Natural killer cell (primary cell): ENCODE results near the gene TGM2. TPM values are rescaled to one million over a fixed set of nuclear protein-coding genes. Genes with fewer than 3 reads are reported as not detected.

Source experiments
- ATAC-seq, 3 donors: fragments of 150-1000 bp in 2 of 3; fragments of 200-7000 bp in 1 of 3; cut with Tn5 transposase; 1 replicate in 1 of 3; 2 replicates in 2 of 3; pipeline ENCODE4 v1.10.0; 2021; ENCODE audit warnings: mild to moderate bottlenecking in 2 of 3, moderate library complexity in 2 of 3
- DNase-seq, 2 donors: peaks; one replicate each; pipeline versions ENCODE4 v3.0.0 to v3.0.0-alpha.2; 2013 to 2021; ENCODE audit warnings: mixed read lengths in 1 of 2
- H3K27ac ChIP-seq: one replicate; pipeline ENCODE4 v1.5.1; 2013; ENCODE audit warnings: mild to moderate bottlenecking, low read length
- H3K27me3 ChIP-seq: one replicate; pipeline ENCODE4 v1.6.1; 2013; ENCODE audit warnings: low read length; ENCODE audit not compliant: control insufficient read depth, insufficient read depth
- H3K36me3 ChIP-seq: one replicate; pipeline ENCODE4 v1.6.1; 2013; ENCODE audit warnings: low read length; ENCODE audit not compliant: control insufficient read depth, insufficient read depth
- H3K4me1 ChIP-seq: one replicate; pipeline ENCODE4 v1.6.1; 2013; ENCODE audit warnings: low read length; ENCODE audit not compliant: control insufficient read depth, insufficient read depth
- H3K4me3 ChIP-seq: one replicate; pipeline ENCODE4 v1.5.1; 2013; ENCODE audit warnings: low read length
- H3K9me3 ChIP-seq: one replicate; pipeline ENCODE4 v1.6.1; 2013; ENCODE audit warnings: low read length; ENCODE audit not compliant: control insufficient read depth, insufficient read depth
- H3K27ac Mint-ChIP-seq, 2 donors: one replicate each; pipeline ENCODE4 v1.8.0; 2022; ENCODE audit warnings: mild to moderate bottlenecking in 2 of 2, mixed read lengths in 2 of 2, moderate library complexity in 1 of 2
- H3K27me3 Mint-ChIP-seq, 2 donors: one replicate each; pipeline ENCODE4 v1.8.0; 2022; ENCODE audit warnings: low read depth in 2 of 2, mixed read lengths in 2 of 2
- H3K36me3 Mint-ChIP-seq: one replicate; pipeline ENCODE4 v1.8.0; 2022; ENCODE audit warnings: mixed read lengths
- H3K4me1 Mint-ChIP-seq, 2 donors: one replicate each; pipeline ENCODE4 v1.8.0; 2022; ENCODE audit warnings: mixed read lengths in 2 of 2
- H3K4me3 Mint-ChIP-seq: one replicate; pipeline ENCODE4 v1.8.0; 2022; ENCODE audit warnings: mild to moderate bottlenecking, moderate library complexity, mixed read lengths
- H3K9me3 Mint-ChIP-seq, 2 donors: one replicate each; pipeline ENCODE4 v1.8.0; 2022; ENCODE audit warnings: mixed read lengths in 2 of 2
- WGBS: methylation state at CpG from one replicate; pipeline ENCODE4 v1.1.7; 2013; ENCODE audit warnings: missing lambda C conversion rate; ENCODE audit not compliant: insufficient coverage; 5-methylcytosine and 5-hydroxymethylcytosine counted together
- intact Hi-C: fragments of 100-400 bp; cut with micrococcal nuclease; formaldehyde crosslinking; loops from one replicate; pipeline ENCODE4 v1.14.2; 2022
- total RNA-seq, 4 donors: library from RNA; stranded (reverse); fragments of 120-200 nt in 1 of 4; gene quantifications; one replicate each; pipeline versions ENCODE4 v1.2.3 to v1.2.4, GENCODE V29; 2013 to 2022
- TF ChIP-seq, protein P1 (sequence below): fragments of 200-600 bp; IDR thresholded peaks from one replicate; pipeline ENCODE4 v1.8.0; 2022; ENCODE audit warnings: antibody characterized with exemption

Gene TGM2
- total RNA-seq, 3 donors from 2014 or later (not counting 1 experiment from before 2014, with no cell fraction given): 0.33 TPM; not detected in 1

DNA sequence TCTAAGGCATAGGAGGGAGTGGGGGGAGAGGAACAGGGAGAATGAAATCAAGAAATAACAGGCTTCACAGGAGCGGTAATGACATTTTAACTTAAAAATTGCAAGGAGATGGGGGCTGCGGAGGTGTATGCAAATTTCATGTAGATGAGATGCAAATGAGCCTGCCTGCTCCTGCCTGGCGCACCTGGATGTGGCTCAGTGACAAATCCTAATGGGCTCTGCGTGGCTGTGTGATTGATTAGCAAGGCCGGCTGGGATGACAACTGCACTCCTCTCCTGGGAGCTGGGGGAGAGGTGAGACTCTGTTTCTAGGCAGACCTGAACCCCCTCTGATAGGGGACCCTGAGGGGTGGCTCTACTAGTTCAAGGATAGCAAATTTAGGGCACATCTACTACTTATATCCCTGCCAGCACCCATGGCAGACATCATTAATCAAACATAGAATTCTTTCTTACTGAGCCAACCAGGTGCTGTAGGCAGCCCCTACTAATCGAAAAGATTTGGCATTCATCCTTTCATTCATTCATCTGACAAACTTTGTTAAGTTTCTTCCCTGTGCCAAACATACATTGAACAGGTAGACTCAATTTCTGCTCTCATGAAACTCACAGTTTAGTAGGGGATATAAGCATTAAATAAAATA is 38.4 kb upstream of the TGM2 start:
- WGBS: 92% methylated on average over 5 of the region's 6 CpGs
- Histone ChIP-seq H3K9me3 (no peaks in the 10 kb centered on the region), H3K4me3 (no peak overlapping the region), H3K27me3 (no peaks in the 10 kb centered on the region), H3K4me1 (no peaks in the 10 kb centered on the region), H3K27ac (no peak overlapping the region), H3K36me3 (no peaks in the 10 kb centered on the region)
- no peak overlapping the region for H3K4me3 Mint-ChIP-seq
- H3K27ac Mint-ChIP-seq: no peak overlapping the region
- DNase-seq: no peak
- TF ChIP-seq, protein P1, sequence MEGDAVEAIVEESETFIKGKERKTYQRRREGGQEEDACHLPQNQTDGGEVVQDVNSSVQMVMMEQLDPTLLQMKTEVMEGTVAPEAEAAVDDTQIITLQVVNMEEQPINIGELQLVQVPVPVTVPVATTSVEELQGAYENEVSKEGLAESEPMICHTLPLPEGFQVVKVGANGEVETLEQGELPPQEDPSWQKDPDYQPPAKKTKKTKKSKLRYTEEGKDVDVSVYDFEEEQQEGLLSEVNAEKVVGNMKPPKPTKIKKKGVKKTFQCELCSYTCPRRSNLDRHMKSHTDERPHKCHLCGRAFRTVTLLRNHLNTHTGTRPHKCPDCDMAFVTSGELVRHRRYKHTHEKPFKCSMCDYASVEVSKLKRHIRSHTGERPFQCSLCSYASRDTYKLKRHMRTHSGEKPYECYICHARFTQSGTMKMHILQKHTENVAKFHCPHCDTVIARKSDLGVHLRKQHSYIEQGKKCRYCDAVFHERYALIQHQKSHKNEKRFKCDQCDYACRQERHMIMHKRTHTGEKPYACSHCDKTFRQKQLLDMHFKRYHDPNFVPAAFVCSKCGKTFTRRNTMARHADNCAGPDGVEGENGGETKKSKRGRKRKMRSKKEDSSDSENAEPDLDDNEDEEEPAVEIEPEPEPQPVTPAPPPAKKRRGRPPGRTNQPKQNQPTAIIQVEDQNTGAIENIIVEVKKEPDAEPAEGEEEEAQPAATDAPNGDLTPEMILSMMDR: no peak
- ATAC-seq: no peak
- H3K27me3 Mint-ChIP-seq: peaks cover 3 to 16% of the 10 kb centered on the region in 2 donors
- no peaks in the 10 kb centered on the region for H3K9me3 Mint-ChIP-seq
- no peaks in the 10 kb centered on the region for H3K4me1 Mint-ChIP-seq
- intact Hi-C loops: no loop called here
- no peaks in the 10 kb centered on the region for H3K36me3 Mint-ChIP-seq

DNA sequence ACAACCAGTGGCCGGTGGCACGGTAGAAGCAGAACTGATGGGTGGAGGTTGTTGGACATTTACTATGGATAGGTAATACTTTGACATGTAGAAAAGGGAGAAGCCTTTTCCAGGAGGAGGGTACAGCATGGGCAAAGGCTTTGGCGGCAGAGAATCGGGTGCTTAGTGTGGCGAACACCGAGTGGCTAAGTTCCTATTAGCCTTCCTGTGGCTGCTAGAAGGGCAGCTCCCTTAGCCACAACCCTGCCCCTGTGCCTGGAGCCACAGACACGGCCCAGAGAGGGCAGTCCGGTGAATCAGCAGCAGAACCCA is 37.9 kb upstream of the TGM2 start:
- Histone ChIP-seq H3K27me3 (no peaks in the 10 kb centered on the region), H3K9me3 (no peaks in the 10 kb centered on the region), H3K4me1 (no peaks in the 10 kb centered on the region), H3K27ac (no peak overlapping the region), H3K4me3 (no peak overlapping the region), H3K36me3 (no peaks in the 10 kb centered on the region)
- Mint-ChIP-seq H3K27ac (no peak overlapping the region), H3K4me1 (no peaks in the 10 kb centered on the region), H3K36me3 (no peaks in the 10 kb centered on the region), H3K27me3 (peaks cover 0 to 12% of the 10 kb centered on the region in 2 donors), H3K9me3 (no peaks in the 10 kb centered on the region), H3K4me3 (no peak overlapping the region)
- WGBS: 85% methylated on average over 7 of the region's 8 CpGs
- TF ChIP-seq, protein P1: no peak
- ATAC-seq (no peak), DNase-seq (no peak)
- intact Hi-C loops: no loop called here

DNA sequence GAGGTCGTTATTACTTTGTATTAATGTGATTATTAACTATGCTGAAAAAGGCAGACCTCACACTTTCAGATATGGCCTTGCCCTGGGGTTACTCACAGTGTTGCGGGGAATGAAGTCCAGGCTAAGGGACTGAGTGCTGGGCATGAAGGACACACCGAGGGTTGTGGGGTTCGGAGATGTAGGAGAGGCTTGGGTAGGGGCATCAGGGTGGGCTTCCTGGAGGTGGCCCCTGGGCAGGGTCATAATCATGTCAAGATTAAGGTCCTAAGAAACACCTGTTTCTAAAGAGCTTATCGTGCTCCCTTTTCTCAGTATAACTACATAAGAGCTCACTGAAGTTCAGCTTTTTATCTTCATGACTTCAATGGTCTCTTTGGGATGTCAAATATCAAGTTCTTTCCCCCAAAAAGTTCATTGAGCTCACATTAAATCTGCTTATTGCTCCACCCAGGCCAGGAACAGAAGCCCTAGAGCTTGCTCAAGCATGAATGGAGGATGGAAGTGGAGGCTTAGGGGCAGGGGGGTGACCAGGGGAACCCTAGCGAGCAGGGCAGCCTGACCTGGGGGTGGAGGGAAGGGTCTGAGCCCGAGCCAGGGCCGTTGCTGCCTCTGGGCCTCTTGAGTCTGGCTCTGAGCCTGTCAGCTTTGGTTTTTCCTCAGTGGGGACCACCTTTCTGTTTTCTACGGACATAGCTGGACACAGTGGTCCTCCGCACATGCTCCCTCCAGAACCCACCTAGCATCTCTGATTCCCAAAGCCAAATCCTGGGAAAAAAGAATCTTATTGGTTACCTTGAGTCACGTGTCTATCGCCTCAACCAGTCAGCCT is 37.3 kb upstream of the TGM2 start:
- WGBS: 88% methylated on average over 12 of the region's 12 CpGs
- Mint-ChIP-seq H3K36me3 (no peaks in the 10 kb centered on the region), H3K9me3 (no peaks in the 10 kb centered on the region), H3K4me1 (no peaks in the 10 kb centered on the region), H3K27me3 (peaks cover under 1 to 12% of the 10 kb centered on the region in 2 donors), H3K4me3 (no peak overlapping the region), H3K27ac (no peak overlapping the region)
- intact Hi-C loops: no loop called here
- Histone ChIP-seq H3K4me1 (no peaks in the 10 kb centered on the region), H3K9me3 (no peaks in the 10 kb centered on the region), H3K27ac (no peak overlapping the region), H3K4me3 (no peak overlapping the region), H3K36me3 (no peaks in the 10 kb centered on the region), H3K27me3 (no peaks in the 10 kb centered on the region)
- TF ChIP-seq, protein P1: no peak
- ATAC-seq: no peak
- DNase-seq: no peak
